GM19463 (cell line): ENCODE measurements around the gene BRICD5.

Experiments
- ATAC-seq: cut with Tn5 transposase; IDR thresholded peaks from one replicate; pipeline ENCODE4 v1.9.1; 2021; ENCODE audit warnings: mild to moderate bottlenecking, moderate library complexity; ENCODE audit not compliant: unreplicated experiment

Gene BRICD5

GRCh38 chr16:2183671-2184070 is 27.0 kb downstream of the BRICD5 start:
- ATAC-seq = no peak

GRCh38 chr16:2181952-2182351 is 28.7 kb downstream of the BRICD5 start:
- ATAC-seq = no peak

GRCh38 chr16:2180962-2181923 is 29.4 kb downstream of the BRICD5 start:
- ATAC-seq = no peak

- ATAC-seq = no peak
Observed at GRCh38 chr16:2180461-2180860, 30.2 kb downstream of the BRICD5 start.

GRCh38 chr16:2179576-2179975 is 31.1 kb downstream of the BRICD5 start:
- ATAC-seq = no peak

- ATAC-seq = no peak
Observed at GRCh38 chr16:2179107-2179501, 31.6 kb downstream of the BRICD5 start.

- ATAC-seq = no peak
Observed at GRCh38 chr16:2178321-2179106, 32.1 kb downstream of the BRICD5 start.

- ATAC-seq = no peak
Observed at GRCh38 chr16:2177561-2177960, 33.1 kb downstream of the BRICD5 start.

- no peak for ATAC-seq
Observed at GRCh38 chr16:2177101-2177500, 33.6 kb downstream of the BRICD5 start.

- ATAC-seq = no peak
Observed at GRCh38 chr16:2176047-2176446, 34.6 kb downstream of the BRICD5 start.

GRCh38 chr16:2175454-2175853 is 35.2 kb downstream of the BRICD5 start:
- no peak for ATAC-seq

- ATAC-seq = no peak
Observed at GRCh38 chr16:2174396-2175131, 36.1 kb downstream of the BRICD5 start.

- ATAC-seq = no peak
Observed at GRCh38 chr16:2173916-2174315, 36.7 kb downstream of the BRICD5 start.

GRCh38 chr16:2173366-2173765 is 37.3 kb downstream of the BRICD5 start:
- ATAC-seq = no peak

GRCh38 chr16:2172688-2173335 is 37.9 kb downstream of the BRICD5 start:
- no peak for ATAC-seq

- no peak for ATAC-seq
Observed at GRCh38 chr16:2171601-2172178, 39.0 kb downstream of the BRICD5 start.

- no peak for ATAC-seq
Observed at GRCh38 chr16:2170587-2171435, 39.9 kb downstream of the BRICD5 start.

GRCh38 chr16:2170080-2170479 is 40.6 kb downstream of the BRICD5 start:
- ATAC-seq = no peak

- no peak for ATAC-seq
Observed at GRCh38 chr16:2167068-2167638, 43.5 kb downstream of the BRICD5 start.
